CD4-positive, alpha-beta T cell treated with Interleukin-17A for 4 hours (primary cell): ENCODE results near the gene JAK1.
A peak's percentile ranks its signal among the peaks of the same experiment; 100 is the strongest.
"Not testable (repeated sequence)": the region's sequence is repeated elsewhere in the genome, so short reads cannot be mapped to it uniquely, and the experiment has no call there.

Source experiments
- DNase-seq: peaks from one replicate; pipeline ENCODE4 v3.0.0-alpha.2; 2020; ENCODE audit warnings: mixed read lengths

The JAK1 gene

GRCh38 chr1:64826991-64827390 lies 139.4 kb downstream of the JAK1 start:
- DNase-seq = no peak

GRCh38 chr1:64823691-64824476 lies 142.5 kb downstream of the JAK1 start:
- peak; percentile 76 for DNase-seq

DNA sequence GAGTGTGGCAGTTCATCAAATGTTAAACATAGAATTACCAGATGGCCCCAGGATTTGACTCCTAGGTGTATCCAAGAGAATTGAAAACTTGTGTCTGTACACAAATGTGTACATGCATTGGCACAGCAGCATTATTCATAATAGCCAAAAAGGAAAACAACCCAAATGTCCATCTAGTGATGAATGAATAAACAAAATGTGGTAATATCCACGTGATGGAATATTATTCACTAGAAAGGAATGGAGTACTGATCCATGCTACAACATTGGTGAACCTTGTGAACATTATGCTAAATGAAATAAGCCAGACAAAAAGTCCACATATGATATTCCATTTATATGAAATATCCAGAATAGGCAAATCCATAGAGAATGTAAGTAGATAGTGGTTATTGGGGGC lies 143.7 kb downstream of the JAK1 start:
- DNase-seq = no peak

DNA sequence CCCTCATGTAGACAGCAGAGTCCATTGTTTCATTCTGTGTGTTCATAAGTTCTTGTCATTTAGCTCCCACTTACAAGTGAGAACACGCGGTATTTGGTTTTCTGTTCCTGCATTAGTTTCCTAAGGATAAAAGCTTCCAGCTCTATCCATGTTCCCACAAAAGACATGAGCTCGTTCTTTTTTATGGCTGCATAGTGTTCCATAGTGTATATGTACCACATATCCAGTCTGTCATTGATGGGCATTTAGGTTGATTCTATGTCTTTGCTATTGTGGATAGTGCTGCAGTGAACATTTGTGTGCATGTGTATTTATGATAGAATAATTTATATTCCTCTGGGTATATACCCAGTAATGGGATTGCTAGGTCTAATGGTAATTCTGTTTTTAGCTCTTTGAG lies 145.8 kb downstream of the JAK1 start:
- DNase-seq = not testable (repeated sequence)

GRCh38 chr1:64817364-64817763 lies 149.0 kb downstream of the JAK1 start:
- not testable (repeated sequence) for DNase-seq

- DNase-seq = no peak
Observed at GRCh38 chr1:64814427-64814826, 151.9 kb downstream of the JAK1 start.

DNA sequence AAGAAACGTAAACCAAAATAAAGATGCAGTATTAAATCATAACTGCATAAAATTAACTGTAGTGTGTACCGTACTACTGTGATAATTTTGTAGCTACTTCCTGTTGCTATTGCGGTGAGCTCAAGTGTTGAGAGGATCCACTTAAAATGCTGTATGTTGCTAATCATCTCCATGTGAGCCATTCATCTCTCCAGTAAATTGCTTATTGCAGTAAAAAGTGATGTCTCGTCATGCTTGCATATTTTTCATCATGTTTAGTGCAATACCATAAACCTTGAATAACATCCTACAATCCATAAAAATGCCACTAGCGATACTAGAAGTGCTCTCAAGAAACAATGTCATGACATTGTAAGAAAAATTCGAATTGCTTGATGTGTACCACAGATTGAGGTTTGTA lies 155.2 kb downstream of the JAK1 start:
- no peak for DNase-seq

- DNase-seq = no peak
Observed at GRCh38 chr1:64810001-64810400, 156.3 kb downstream of the JAK1 start.

DNA sequence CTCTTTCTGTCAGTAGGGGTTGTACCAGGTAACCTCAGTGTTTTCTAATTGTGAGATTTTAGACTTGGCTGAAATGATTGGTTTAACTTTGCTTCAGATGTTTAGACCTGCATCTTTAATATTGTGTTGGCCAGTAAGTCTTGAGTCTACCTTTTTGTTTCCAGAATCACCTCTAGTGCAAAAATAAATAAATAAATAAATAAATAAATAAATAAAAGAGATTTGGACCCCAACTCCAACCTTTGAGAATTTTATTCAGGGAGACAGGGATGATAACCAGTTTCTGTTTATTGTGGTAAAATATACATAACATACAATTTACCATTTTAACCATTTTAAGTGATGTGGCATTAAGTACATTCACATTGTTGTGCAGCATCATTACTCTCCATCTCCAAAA lies 157.0 kb downstream of the JAK1 start:
- no peak for DNase-seq

GRCh38 chr1:64801851-64802523 lies 164.4 kb downstream of the JAK1 start:
- DNase-seq = no peak

- DNase-seq = no peak
Observed at GRCh38 chr1:64798872-64799271, 167.5 kb downstream of the JAK1 start.

GRCh38 chr1:64790832-64791487 lies 175.4 kb downstream of the JAK1 start:
- no peak for DNase-seq
